ENCODE measurements around the gene WDR81.
"Not testable (repeated sequence)": the region's sequence is repeated elsewhere in the genome, so short reads cannot be mapped to it uniquely, and the experiment has no call there.

WDR81 gene

DNA sequence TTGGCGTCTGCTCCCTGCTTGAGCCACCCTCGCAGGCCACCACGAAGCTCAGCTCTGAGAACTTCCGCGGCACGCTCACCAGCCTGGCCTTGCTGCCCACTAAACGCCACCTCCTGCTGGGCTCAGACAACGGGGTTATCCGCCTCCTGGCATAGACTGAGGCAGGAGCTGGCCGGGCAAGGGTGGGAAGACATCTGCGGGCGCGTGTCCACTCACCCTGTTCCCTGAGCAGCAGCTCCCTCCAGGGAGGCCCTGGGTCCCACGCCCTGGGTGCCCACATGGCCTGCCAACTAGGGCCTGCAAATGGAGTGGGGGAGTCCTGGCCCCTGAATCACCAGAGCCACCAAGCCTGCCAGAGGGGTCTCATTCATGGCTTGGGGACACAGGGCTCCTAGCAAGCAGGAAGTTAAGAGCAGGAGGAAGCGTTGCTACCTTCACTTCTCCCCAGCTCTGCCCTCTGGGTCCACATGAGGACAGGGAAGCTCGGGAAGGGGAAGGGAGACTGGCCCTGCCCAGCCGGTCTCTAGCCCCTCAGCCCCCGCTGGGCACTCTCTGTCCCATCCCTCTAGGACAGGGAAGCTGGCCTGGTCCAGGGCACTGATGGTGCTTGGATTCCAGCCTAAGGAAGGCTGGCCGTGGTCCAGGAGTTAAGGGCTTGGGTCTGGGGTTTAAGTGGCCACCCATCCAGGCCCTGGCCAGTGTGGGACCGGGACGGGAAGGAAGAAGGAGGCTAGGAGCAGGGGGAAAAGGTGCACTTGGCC, 13.2 kb downstream of the WDR81 start (continued):
- TF ChIP-seq, protein P1, sequence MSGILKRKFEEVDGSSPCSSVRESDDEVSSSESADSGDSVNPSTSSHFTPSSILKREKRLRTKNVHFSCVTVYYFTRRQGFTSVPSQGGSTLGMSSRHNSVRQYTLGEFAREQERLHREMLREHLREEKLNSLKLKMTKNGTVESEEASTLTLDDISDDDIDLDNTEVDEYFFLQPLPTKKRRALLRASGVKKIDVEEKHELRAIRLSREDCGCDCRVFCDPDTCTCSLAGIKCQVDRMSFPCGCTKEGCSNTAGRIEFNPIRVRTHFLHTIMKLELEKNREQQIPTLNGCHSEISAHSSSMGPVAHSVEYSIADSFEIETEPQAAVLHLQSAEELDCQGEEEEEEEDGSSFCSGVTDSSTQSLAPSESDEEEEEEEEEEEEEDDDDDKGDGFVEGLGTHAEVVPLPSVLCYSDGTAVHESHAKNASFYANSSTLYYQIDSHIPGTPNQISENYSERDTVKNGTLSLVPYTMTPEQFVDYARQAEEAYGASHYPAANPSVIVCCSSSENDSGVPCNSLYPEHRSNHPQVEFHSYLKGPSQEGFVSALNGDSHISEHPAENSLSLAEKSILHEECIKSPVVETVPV (CRISPR knock-in tag; IDR thresholded peaks at IDR 0.05) = no peak
- TF ChIP-seq GLIS3 (CRISPR knock-in tag; IDR thresholded peaks at IDR 0.05) = no peak
- no peak for TF ChIP-seq ZC3H10 (CRISPR knock-in tag; IDR thresholded peaks at IDR 0.05)
- TF ChIP-seq ZNF8 (CRISPR knock-in tag; IDR thresholded peaks at IDR 0.05) = no peak
- no peak for TF ChIP-seq PPARA (CRISPR knock-in tag; IDR thresholded peaks at IDR 0.05; ENCODE audit: borderline replicate concordance)
- TF ChIP-seq SNAI2 (CRISPR knock-in tag; IDR thresholded peaks at IDR 0.05) = no peak
- TF ChIP-seq ZNF70 (CRISPR knock-in tag; IDR thresholded peaks at IDR 0.05) = no peak

DNA sequence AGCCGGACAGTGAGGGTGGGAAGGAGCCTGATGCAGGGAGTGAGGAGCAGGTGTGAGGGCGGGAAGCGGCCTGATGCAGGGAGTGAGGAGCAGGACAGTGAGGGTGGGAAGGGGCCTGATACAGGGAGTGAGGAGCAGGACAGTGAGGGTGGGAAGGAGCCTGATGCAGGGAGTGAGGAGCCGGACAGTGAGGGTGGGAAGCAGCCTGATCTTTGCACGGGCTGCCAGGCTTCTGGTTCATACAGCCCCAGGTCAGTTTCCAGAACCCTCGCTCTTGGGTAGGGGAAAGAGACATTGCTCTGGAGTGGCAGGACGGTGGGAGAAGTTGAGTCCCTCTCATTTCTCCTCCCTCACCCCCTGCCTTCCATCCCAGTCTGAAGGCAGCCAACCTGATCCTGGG, 17.4 kb downstream of the WDR81 start:
- ATAC-seq = not testable (repeated sequence)

DNA sequence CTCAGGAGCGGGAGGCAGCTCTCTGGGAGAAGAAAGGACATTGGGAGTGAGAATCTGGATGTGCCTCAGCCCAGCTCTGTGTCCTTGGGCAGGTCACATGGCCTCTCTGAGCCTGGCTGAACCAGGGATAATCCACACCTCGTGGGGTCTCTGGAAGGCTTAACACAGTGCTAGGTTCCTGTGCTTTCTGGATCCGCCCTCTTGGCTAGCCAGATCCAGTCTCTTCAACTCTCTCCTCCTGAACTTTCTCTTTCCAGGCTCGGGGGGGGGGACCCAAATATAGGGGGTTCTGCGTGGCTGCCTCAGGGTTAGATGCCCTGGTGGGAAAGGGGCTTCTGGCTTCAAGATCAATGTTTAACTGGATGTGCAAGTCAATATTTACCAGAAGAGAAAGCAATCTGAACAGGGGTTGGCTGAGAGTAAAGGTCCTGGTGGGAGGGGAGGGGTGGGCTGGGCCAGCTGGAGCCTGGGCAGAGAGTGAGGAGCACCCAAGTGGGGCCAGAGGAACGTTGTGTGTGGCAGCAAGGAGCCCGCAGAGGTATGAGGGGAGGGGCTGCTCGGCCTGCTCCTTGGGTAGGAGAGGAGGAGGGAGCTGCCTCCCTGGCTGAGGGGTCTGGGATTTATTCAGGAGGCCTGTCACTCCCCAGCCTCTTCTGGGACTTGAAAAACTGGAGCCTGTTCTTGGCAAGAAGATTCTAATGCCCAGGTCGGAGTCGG, 18.0 kb downstream of the WDR81 start, which contains the start of gene SERPINF2:
Gene SERPINF2 (plus strand): TSS at position 501 of the 717 bp plus-strand sequence. CDS start 2,125 bp downstream, outside the sequence.
- ATAC-seq = no peak; the same call in 2 of the 3 replicates
- TF ChIP-seq, protein P2, sequence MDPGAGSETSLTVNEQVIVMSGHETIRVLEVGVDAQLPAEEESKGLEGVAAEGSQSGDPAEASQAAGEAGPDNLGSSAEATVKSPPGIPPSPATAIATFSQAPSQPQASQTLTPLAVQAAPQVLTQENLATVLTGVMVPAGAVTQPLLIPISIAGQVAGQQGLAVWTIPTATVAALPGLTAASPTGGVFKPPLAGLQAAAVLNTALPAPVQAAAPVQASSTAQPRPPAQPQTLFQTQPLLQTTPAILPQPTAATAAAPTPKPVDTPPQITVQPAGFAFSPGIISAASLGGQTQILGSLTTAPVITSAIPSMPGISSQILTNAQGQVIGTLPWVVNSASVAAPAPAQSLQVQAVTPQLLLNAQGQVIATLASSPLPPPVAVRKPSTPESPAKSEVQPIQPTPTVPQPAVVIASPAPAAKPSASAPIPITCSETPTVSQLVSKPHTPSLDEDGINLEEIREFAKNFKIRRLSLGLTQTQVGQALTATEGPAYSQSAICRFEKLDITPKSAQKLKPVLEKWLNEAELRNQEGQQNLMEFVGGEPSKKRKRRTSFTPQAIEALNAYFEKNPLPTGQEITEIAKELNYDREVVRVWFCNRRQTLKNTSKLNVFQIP (CRISPR knock-in tag; IDR thresholded peaks at IDR 0.05; ENCODE audit: borderline replicate concordance, low read depth) = no peak
- no peak for TF ChIP-seq CSDC2 (CRISPR knock-in tag; IDR thresholded peaks at IDR 0.05)

DNA sequence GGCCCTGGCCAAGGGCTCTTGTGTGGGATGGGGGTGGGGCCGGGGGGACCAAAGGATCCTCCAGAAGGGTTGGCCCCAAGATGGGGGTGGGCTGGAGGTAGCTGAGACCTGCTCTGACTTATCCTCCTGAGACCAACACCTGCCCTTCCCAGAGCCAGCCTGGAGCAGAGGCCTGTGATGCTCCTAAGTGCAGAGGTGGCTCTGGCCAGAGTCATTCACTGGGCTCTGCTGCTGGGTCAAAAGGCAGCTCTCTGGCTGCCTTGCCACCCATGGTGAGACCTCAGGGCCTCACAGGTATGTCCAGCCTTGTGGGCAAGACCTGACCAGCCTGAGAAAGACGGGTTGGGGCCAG, 18.6 kb downstream of the WDR81 start:
- ATAC-seq = no peak
- TF ChIP-seq TOX (CRISPR knock-in tag; IDR thresholded peaks at IDR 0.05; ENCODE audit: borderline replicate concordance) (no peak), GLIS3 (CRISPR knock-in tag; IDR thresholded peaks at IDR 0.05) (no peak), TCF4 (CRISPR knock-in tag; IDR thresholded peaks at IDR 0.05; ENCODE audit: borderline replicate concordance) (no peak), OSR1 (CRISPR knock-in tag; IDR thresholded peaks at IDR 0.05) (no peak), ARNTL (CRISPR knock-in tag; IDR thresholded peaks at IDR 0.05; ENCODE audit: borderline replicate concordance, low read depth) (no peak), ISL1 (CRISPR knock-in tag; IDR thresholded peaks at IDR 0.05) (no peak), CSDC2 (CRISPR knock-in tag; IDR thresholded peaks at IDR 0.05) (no peak), ESRRG (CRISPR knock-in tag; IDR thresholded peaks at IDR 0.05) (no peak), ZNF565 (CRISPR knock-in tag; conservative IDR thresholded peaks at IDR 0.05; ENCODE audit: low read depth) (no peak), ZFP30 (CRISPR knock-in tag; IDR thresholded peaks at IDR 0.05) (no peak)
- TF ChIP-seq, protein P2 (CRISPR knock-in tag; IDR thresholded peaks at IDR 0.05; ENCODE audit: borderline replicate concordance, low read depth) = no peak
- TF ChIP-seq, protein P3, sequence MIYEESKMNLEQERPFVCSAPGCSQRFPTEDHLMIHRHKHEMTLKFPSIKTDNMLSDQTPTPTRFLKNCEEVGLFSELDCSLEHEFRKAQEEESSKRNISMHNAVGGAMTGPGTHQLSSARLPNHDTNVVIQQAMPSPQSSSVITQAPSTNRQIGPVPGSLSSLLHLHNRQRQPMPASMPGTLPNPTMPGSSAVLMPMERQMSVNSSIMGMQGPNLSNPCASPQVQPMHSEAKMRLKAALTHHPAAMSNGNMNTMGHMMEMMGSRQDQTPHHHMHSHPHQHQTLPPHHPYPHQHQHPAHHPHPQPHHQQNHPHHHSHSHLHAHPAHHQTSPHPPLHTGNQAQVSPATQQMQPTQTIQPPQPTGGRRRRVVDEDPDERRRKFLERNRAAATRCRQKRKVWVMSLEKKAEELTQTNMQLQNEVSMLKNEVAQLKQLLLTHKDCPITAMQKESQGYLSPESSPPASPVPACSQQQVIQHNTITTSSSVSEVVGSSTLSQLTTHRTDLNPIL (CRISPR knock-in tag; IDR thresholded peaks at IDR 0.05; ENCODE audit: low read depth) = no peak
- TF ChIP-seq, protein P4, sequence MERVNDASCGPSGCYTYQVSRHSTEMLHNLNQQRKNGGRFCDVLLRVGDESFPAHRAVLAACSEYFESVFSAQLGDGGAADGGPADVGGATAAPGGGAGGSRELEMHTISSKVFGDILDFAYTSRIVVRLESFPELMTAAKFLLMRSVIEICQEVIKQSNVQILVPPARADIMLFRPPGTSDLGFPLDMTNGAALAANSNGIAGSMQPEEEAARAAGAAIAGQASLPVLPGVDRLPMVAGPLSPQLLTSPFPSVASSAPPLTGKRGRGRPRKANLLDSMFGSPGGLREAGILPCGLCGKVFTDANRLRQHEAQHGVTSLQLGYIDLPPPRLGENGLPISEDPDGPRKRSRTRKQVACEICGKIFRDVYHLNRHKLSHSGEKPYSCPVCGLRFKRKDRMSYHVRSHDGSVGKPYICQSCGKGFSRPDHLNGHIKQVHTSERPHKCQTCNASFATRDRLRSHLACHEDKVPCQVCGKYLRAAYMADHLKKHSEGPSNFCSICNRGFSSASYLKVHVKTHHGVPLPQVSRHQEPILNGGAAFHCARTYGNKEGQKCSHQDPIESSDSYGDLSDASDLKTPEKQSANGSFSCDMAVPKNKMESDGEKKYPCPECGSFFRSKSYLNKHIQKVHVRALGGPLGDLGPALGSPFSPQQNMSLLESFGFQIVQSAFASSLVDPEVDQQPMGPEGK (CRISPR knock-in tag; IDR thresholded peaks at IDR 0.05; ENCODE audit: borderline replicate concordance) = no peak

Data from SK-N-SH treated with all-trans-retinoic acid at 6 μM for 48 hours (cell line).